Measurements from ENCODE around the gene MBLAC1. TPM values are rescaled to one million over a fixed set of nuclear protein-coding genes. Genes with fewer than 3 reads are reported as not detected.
A peak's percentile ranks its signal among the peaks of the same experiment; 100 is the strongest.

MBLAC1 gene
- total and polyA plus RNA-seq, 2 donors from 2014 or later = 2.4 to 3.7 TPM

GRCh38 chr7:100170101-100170897 lies 43.5 kb downstream of the MBLAC1 start:
- intact Hi-C loops (cut with DNase I) = no loop called here
- H3K27me3 ChIP-seq (ENCODE audit: control insufficient read depth, insufficient read depth, low read length) = no peaks in the 10 kb centered on the region
- H3K27ac ChIP-seq (ENCODE audit: low read depth in 2 of 2, low read length in 2 of 2) = no peak overlapping the region
- FAIRE-seq = no peak
- H3K9ac ChIP-seq (ENCODE audit: low read length in 3 of 3) = no peak overlapping the region
- TF ChIP-seq, protein P1, sequence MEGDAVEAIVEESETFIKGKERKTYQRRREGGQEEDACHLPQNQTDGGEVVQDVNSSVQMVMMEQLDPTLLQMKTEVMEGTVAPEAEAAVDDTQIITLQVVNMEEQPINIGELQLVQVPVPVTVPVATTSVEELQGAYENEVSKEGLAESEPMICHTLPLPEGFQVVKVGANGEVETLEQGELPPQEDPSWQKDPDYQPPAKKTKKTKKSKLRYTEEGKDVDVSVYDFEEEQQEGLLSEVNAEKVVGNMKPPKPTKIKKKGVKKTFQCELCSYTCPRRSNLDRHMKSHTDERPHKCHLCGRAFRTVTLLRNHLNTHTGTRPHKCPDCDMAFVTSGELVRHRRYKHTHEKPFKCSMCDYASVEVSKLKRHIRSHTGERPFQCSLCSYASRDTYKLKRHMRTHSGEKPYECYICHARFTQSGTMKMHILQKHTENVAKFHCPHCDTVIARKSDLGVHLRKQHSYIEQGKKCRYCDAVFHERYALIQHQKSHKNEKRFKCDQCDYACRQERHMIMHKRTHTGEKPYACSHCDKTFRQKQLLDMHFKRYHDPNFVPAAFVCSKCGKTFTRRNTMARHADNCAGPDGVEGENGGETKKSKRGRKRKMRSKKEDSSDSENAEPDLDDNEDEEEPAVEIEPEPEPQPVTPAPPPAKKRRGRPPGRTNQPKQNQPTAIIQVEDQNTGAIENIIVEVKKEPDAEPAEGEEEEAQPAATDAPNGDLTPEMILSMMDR (IDR thresholded peaks at IDR 0.05; ENCODE audit: borderline replicate concordance, extremely low read depth, insufficient read depth) = no peak
- no peaks in the 10 kb centered on the region for H3K36me3 ChIP-seq (ENCODE audit: control insufficient read depth in 2 of 3, insufficient read depth in 3 of 3, low read length in 3 of 3)
- H3K4me1 ChIP-seq (ENCODE audit: control insufficient read depth in 2 of 3, insufficient read depth in 2 of 3, low read depth in 1 of 3, low read length in 3 of 3) = peaks cover 0 to 5% (median 3%) of the 10 kb centered on the region in 3 donors
- no peak overlapping the region for H3K4me3 ChIP-seq (ENCODE audit: low read length in 3 of 3)
- peak in 2 of 5 donors; percentile 55 to 60 for DNase-seq
- H3K9me3 ChIP-seq (ENCODE audit: control insufficient read depth in 2 of 3, insufficient read depth in 1 of 3, low read length in 3 of 3) = no peaks in the 10 kb centered on the region

DNA sequence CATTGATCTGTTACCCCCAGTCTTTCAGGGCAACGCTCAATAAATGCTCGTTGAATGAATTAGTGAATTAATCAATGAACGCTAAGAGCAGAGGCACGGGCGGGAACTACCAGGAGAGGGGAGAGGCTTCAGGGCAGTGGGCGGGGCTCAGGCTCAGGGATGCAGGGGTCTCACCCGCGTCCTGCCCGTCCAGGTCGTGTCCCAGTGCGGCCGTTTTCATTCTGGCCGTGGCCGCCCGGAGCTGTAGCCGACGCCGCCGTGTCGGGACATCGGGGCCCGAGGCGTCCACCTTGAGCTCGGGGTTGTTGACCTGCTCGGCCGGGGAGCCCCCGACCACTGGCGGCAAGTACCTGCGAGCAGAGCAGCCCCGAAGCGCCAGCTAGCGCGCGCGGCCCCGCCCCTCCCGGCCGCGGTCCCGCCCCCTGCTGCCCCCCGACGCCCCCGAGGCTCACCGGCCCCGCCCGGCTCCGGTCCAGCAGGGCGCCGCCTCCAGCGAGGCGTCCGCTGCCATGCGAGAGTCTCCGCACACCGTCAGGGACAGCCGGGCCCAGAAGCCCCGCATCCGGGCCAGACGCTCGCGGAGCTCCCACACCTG lies 44.4 kb downstream of the MBLAC1 start:
- Histone ChIP-seq H3K9me3 (ENCODE audit: control insufficient read depth in 2 of 3, insufficient read depth in 1 of 3, low read length in 3 of 3) (no peaks in the 10 kb centered on the region), H3K4me3 (ENCODE audit: low read length in 3 of 3) (no peak overlapping the region), H3K9ac (ENCODE audit: low read length in 3 of 3) (no peak overlapping the region), H3K27ac (ENCODE audit: low read depth in 2 of 2, low read length in 2 of 2) (no peak overlapping the region), H3K36me3 (ENCODE audit: control insufficient read depth in 2 of 3, insufficient read depth in 3 of 3, low read length in 3 of 3) (no peaks in the 10 kb centered on the region), H3K27me3 (ENCODE audit: control insufficient read depth, insufficient read depth, low read length) (no peaks in the 10 kb centered on the region), H3K4me1 (ENCODE audit: control insufficient read depth in 2 of 3, insufficient read depth in 2 of 3, low read depth in 1 of 3, low read length in 3 of 3) (peaks cover 0 to 5% (median 3%) of the 10 kb centered on the region in 3 donors)
- intact Hi-C loops (cut with DNase I) = no loop called here
- DNase-seq (peak; percentile 39 to 82 (median 67)), FAIRE-seq (no peak)
- TF ChIP-seq, protein P1 (IDR thresholded peaks at IDR 0.05; ENCODE audit: borderline replicate concordance, extremely low read depth, insufficient read depth) = no peak

GRCh38 chr7:100171840-100172239 lies 45.1 kb downstream of the MBLAC1 start:
- H3K4me3 ChIP-seq (ENCODE audit: low read length in 3 of 3) = no peak overlapping the region
- TF ChIP-seq, protein P1 (IDR thresholded peaks at IDR 0.05; ENCODE audit: borderline replicate concordance, extremely low read depth, insufficient read depth) = no peak

More at GRCh38 chr7:100171840-100172239, 45.1 kb downstream of the MBLAC1 start:
- H3K27ac ChIP-seq (ENCODE audit: low read depth in 2 of 2, low read length in 2 of 2) = no peak overlapping the region
- FAIRE-seq = no peak
- H3K27me3 ChIP-seq (ENCODE audit: control insufficient read depth, insufficient read depth, low read length) = no peaks in the 10 kb centered on the region
- DNase-seq = peak in 2 of 5 donors; percentile 57 to 71
- H3K36me3 ChIP-seq (ENCODE audit: control insufficient read depth in 2 of 3, insufficient read depth in 3 of 3, low read length in 3 of 3) = no peaks in the 10 kb centered on the region
- H3K4me1 ChIP-seq (ENCODE audit: control insufficient read depth in 2 of 3, insufficient read depth in 2 of 3, low read depth in 1 of 3, low read length in 3 of 3) = peaks cover 0 to 5% (median 3%) of the 10 kb centered on the region in 3 donors
- no peaks in the 10 kb centered on the region for H3K9me3 ChIP-seq (ENCODE audit: control insufficient read depth in 2 of 3, insufficient read depth in 1 of 3, low read length in 3 of 3)
- intact Hi-C loops (cut with DNase I) = no loop called here
- no peak overlapping the region for H3K9ac ChIP-seq (ENCODE audit: low read length in 3 of 3)
